GM21786 (cell line): ENCODE data around the gene TRMT61B.

ENCODE experiments used
- ATAC-seq: cut with Tn5 transposase; IDR thresholded peaks from one replicate; pipeline ENCODE4 v1.9.1; 2021; ENCODE audit not compliant: unreplicated experiment

The TRMT61B gene

DNA sequence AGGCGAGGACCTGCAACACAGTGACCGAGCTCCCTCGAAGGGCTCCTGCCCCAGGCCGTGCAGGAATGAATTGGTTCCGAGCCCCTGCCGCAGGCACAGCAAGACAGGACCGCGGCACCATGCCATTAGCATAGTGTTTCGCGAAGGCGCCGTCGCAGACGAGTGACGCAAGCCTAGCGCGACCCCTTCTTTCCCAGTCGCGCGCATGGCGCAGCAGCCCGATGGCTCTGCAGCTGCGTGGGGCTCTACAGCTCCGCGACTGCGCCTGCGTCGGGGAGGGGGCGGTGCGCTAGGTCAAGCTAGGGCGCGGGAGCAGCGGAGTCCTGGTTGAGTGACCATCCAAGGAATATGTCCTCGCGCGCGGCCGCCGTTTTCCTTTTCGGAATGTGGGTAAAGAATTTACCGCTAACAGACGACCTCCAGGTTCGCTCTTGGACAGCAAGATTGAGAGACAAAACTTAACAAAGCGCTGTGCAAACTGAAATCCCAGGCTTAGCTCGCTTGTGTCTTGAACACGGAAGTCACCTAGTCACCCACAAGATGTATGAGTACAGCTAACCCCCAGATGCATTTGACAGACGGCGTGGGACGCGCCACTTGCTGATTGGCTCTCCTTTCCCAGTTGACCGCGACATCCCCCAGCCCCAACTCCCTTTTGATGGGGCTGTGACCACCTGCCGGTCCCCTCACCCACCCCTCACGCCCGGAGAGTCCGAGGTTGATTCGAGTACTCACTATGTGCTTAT lies at the start of gene TRMT61B:
TSS of gene TRMT61B (minus strand) at position 164 of the 746 bp plus-strand sequence. CDS start at position 132, 32 bp downstream.
- ATAC-seq = peak; percentile 96

DNA sequence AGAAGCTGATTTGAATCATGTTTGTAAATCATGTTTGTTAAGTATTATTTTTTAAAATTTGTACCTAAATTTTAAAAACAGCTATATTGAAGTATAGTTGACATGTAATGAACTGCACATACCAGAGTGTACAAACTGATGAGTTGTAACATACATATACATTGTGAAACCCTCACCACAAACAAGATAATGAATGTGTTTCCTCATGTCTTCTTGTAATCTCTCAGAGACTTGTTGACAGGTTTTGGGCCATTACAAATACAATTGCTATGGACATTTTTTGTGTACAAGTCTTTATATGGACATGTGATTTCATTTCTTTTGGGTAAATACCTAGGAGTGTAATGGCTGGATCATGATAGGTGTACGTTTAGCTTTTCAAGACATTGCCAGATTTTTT lies 45.8 kb upstream of the TRMT61B start:
- ATAC-seq = no peak

DNA sequence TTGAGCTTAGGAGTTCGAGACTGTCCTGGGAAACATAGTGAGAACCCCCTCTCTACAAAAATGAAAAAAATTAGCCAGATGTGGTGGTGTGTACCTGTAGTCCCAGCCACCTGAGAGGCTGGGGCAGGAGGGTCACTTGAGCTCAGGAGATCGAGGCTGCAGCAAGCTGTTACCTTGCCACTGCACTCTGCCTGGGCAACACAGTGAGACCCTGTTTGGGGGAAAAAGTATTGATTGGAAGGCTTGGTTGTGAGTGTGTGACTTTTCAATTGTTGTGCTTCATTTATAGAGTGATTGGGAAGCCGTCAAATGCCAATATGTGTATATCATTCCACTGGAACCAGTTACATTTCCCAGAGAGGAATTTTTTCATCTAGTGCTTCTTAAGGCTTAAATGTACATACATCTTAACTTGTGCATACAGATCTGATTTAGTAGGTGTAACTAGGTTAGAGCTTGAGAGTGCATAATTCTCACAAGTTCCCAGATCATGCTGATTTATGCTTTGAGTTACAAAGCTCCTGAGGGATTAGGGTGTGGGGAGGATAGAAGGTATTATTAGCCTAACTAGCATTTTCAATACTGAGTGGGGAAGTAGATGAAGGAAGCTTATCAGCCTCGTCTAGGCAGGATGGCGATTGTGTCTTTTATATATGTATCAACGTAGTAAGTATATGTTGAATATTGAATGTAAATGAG lies 39.7 kb upstream of the TRMT61B start:
- no peak for ATAC-seq

DNA sequence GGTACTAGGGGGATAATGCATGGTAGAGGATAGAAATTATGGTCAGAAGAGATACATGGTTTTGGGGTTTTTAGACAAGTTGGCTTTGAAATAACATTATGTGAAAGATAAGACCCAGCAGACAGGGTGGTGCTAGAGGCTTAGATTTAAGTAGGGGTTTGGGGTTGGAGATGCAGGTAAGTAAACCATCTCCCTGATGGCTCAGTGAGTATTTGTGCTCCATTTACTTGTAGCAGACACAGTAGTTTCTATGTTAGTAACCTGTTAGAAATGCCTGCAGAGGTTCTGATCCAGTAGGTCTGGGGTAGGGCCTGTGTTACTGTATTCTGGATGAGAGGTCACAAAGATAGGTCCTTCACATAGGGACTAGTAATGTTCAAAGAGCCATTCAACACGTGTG lies 38.1 kb upstream of the TRMT61B start:
- no peak for ATAC-seq

DNA sequence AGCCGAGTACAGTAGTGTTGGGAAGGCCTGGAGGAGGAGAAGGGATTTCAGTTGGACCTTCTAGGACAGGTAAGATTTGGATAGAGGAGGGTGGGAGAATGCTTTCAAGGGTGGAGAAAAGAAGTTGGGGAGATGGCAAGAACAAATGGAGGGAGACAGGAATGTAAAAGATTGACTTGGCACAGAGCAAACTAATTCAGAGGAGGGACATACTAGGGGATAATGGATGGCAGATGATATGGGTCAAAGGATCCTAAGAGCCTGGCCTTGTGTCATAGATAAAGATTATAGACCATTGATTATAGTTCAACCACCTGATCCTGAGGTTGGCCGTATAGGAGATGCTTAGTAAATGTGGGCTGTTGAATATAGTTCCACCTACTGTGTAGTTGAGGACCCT lies 36.7 kb upstream of the TRMT61B start:
- no peak for ATAC-seq

DNA sequence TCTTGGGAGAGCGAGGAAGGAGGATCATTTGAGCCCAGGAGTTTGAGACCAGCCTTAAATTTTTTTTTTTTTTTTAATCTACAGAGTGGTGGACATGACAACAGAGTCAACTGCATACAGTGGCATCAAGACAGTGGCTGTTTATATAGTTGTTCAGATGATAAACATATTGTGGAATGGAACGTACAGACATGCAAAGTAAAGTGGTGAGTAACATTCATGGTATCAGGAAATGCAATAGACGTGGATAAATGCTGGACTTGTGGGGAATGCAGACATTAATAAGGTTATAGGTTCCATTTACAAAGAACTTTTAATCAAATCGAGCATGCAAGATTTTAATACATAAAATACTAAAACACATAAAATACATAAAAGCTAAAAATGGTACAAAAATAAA lies 36.3 kb upstream of the TRMT61B start:
- no peak for ATAC-seq

DNA sequence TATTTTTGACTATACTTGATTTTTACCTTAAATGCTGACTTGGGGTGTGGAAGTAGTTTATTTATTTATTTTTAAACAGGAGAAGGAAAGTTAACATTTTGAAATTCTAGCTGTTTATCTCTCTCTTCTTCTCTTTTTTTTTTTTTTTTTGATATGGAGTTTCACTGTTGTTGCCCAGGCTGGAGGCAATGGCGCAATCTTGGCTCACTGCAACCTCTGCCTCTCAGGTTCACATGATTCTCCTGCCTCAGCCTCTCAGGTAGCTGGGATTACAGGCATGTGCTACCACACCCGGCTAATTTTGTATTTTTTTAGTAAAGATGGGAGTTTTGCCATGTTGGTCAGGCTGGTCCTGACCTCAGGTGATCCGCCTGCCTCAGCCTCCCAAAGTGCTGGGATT lies 35.4 kb upstream of the TRMT61B start:
- ATAC-seq = no peak

DNA sequence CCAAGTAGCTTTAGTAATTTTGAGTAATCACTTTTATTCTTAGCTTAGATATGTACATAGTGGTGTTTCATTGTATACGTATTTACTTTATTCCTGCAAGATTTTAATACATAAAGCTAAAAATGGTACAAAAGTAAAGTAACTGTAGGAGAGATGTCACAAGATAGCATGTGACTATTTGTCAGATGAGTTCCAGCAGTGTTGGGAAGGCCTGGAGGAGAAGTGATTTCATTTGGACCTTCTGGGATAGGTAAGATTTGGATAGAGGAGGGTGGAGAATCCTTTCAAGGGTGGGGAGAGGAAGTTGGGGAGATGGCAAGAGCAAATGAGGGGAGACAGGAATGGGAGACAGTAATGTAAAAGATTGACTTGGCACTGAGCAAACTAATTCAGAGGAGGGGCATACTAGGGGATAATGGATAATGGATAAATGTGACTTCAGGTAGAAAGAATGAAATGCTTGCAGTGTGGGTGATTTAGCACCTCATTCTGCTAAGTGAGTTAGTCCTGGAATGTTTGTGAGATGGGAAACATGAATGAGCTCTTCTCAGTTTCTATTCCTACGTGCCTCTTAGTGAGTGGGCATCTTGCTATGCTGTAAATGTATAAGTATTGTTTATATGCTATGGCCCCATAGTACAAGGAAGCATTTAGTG lies 34.8 kb upstream of the TRMT61B start:
- ATAC-seq = no peak

DNA sequence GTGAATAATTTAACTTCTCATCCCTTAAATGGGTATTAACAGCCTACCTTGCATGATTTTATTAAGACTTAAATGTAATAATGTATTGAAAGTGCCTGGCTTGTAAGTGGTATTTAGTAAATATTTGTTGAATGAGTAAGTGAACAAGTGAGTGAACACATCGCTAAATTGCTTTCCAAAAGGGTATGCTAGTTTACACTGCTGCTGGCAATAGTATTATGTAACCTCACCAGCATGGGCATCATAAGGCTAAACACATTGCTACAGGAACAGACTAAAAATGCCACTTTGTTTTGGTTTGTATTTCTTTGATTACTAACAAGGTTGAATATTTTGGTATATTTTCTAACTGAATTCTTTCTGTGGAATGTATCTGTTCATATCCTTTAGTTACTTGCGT lies 34.2 kb upstream of the TRMT61B start:
- ATAC-seq = no peak

DNA sequence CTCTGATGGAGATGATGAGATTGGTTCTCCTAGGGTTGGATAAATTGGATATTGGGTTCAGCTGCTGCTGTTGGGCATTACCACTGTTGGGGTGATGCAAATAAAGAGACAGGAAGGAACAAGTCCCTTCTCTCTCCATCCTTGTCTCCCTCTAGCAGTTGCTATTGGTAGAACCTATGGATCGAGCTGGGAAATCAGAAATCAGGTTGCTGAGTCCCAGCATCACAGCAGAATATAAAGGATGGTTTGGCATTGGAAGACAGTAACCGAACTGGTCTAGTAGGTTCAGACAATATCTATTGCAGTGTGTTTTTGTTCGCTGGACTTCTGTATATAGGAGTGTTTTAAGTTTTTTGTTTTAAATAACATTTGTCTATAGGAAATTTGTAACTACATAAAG lies 32.5 kb upstream of the TRMT61B start:
- ATAC-seq = no peak

DNA sequence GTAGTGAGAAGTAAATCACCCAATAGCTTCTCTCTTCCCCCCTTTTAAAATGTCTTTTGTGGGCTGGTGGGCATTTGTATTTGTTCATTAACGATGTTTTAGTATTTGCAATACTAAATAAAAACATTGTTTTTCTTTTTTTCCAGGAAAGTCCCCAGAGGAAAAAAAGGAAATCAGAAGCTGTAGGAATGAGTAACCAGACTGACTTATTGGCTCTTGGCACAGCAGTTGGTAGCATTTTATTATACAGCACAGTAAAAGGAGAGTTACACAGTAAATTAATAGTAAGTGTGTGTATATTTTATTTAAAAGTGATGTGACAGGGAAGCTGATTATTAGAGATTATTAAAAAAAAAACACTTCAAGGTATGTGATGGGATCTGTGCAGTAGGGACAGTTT lies 31.7 kb upstream of the TRMT61B start:
- ATAC-seq = no peak

DNA sequence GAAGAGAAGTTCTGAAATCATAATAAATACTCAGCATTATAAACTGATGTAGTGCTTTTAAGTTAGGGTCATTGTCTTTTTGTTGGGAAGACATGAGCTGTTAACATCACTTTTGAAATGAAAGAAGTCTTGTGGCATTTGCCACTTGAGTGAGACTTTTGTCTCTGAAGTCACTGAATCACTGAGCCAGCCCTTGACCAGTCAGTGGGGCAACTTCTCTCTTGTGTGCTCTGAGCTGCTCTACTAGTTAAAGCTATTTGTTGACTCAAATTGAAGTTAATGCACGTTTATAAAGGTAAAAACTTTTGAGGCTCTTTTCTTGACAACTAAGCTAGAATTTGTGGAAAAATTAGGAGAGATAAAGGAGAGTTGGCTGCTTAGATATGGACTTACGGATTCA lies 31.1 kb upstream of the TRMT61B start:
- no peak for ATAC-seq

DNA sequence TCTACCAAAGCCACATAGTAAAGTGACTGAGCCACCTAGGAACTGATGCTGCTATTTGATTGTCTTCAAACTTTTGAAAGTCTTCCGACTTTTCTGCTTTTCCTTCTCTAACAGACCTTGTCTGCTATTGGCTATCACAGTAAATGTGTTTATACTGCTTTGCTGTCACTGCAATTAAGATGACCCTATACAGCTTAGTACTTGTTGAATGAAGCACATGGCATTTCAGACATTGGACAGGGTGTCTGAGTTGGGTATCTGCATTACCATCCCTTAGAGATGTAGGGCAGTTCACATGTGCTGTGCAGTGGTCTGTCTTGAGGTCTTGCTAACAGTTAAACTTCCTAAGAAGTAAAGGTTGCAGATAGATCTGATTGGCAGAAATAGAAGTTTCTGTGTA lies 27.9 kb upstream of the TRMT61B start:
- no peak for ATAC-seq

DNA sequence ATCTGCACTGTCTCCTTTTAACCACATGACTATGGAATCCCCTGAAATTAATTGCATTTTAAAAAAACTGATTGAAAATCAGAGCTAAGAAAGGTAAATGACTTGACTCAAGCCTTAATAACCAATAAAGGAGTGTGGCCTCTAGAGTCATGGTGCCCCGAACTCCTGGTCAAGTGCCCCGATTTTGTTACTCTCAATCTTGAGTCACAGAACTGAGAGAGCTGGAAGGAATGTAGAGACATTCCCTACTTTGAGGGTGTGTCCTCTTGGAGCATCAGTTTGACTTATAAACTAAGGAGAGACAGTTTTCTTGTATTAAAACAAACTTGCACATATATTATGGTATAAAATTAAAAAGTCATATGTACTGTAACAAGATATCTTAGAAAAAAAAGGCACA lies 26.8 kb upstream of the TRMT61B start:
- no peak for ATAC-seq

DNA sequence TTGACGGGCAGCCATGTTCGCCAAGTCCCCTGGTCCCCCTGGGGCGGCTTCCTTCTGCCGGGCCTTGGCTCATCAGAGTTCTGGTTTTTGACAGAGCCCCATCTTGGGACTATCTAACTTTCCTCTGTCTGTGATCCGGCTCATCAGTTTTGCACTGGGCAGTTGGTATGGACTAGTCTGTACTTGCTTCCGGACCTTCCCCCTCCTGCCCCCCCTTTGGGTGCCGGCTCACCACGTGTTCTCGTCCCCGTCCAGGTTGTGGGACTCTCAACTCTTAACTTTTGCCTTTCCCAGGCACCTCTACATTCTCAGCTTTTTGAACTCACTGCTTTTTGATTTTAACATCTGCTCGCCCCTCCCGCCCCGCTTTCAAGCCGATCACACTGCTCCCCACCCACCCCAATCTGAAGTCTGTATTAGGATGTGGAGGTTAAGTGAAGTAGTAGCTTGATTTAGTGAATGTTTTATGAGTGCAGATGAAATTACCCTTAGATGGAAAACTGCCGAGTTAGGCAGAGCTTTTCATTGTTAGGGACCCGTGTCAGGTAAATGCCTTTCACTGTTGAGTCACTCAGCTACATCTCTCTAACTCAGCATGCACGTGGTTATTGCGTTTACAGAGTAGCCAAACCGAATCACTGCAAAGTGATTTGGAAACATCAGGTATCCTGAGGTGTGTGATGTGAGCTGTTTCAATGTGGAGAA lies 25.2 kb upstream of the TRMT61B start:
- ATAC-seq = peak; percentile 24

DNA sequence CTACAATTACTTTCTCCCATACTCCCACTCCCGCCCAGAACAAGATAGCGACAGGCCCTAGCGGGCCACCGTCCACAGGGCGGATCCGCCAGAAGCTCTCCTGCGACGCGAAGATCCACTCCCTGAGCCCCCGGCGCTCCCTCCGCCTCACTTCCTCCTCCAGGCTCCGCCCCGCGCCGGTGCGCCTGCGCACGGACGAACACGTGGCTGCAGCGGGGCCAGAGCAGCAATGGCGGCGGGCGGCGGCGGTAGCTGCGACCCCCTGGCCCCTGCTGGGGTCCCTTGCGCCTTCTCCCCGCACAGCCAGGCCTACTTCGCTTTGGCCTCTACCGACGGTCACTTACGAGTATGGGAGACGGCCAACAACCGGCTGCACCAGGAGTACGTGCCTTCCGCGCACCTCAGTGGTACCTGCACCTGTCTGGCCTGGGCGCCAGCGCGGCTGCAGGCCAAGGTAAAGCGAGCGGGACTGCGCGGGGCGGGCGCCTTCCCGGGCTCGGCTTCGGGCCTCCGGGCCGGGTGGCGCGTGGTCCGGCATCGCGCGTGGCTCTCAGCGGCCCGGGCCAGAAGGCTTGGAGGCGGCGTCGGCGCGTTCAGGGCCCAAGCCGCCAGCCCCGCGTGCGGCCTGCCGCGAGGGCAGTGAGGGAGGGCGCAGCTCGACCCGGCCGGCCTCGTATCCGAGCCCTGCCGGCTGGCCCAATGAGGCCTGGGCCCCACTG lies 24.5 kb upstream of the TRMT61B start, which contains the start of gene WDR43:
TSS of gene WDR43 (plus strand) at position 198 of the 719 bp plus-strand sequence. CDS start at position 230, 32 bp downstream.
- ATAC-seq = peak; percentile 89

DNA sequence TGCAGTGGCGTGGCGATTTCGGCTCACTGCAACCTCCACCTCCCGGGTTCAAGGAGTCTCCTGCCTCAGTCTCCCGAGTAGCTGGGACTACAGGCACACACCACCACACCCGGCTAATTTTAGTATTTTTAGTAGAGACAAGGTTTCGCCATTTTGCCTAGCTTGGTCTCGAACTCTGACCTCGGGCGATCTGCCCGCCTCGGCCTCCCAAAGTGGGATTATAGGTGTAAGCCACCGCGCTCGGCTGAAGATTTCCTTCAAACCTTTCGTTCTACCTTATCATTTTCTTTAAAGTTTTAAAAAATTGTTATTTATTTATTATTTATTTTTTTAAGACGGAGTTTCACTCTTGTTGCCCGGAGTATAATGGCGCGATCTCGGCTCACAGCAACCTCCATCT lies 23.4 kb upstream of the TRMT61B start:
- ATAC-seq = no peak

DNA sequence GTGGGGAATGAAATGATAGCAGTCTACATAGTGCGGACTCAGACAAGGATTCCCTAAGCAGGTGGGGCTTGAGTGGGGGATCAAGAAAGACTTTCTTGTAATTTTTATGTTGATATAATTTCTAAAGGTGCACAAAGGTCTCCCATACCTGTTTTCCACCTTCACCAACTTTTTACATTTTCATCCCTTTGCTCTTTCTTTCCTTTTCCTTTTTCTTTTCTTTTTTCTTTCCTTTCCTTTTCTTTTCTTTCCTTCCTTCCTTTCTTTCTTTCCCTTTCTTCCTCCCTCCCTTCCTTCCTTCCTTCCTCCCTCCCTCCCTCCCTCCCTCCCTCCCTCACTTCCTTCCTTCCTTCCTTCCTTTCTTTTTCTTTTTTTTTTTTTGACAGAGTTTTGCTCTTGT lies 10.1 kb upstream of the TRMT61B start:
- ATAC-seq = no peak

DNA sequence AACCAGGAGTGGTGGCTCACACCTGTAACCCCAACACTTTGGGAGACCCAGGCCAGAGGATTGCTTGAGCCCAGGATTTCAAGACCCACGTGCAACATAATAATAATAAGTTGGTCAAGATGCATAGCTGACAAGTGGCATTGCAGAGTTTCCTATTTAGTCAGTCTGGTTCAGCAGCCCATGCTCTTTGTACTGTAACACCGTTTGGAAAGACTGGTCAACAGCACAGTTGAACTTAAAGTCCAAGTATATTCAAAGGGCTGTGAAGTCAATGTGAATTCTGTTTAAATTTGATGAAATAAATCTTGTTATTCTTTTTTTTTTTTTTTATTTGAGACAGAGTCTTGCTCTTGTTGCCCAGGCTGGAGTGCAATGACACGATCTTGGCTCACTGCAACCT lies 1.5 kb upstream of the TRMT61B start:
- ATAC-seq = no peak

DNA sequence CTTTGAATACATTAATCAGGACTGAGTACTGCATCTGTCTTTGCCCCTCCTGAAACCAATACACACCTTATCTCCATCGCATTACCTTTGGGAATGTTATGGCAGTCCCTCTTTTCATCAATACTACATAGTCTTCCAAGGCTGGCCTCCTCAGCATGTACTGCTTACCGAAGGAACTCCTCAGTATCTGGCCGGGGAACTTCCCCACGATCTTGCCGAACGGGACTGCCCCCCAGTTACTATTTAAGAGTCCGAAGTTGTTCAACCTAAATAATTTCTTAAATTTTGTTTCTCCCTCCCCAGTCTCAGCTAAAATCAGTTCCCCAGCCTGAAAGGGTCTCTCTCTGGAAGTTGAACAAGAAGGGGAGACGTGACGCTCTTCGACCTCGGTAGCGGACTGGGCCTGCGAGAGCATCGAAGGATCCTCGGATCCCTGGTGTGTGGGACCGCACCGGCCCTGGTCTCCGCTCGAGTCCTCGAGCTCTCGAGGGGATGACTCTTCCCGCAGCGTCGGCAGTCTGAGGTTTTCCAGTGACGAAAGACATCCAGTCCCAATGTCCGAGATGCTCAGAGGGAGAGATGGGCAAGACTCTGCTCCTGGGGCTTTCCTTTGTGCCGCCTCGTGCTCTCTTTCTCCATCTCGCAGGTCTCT lies 489 bp downstream of the TRMT61B start:
- peak; percentile 19 for ATAC-seq
